GM20000 (cell line): ENCODE measurements around the gene DHRS7.

Experiments used
- DNase-seq: peaks from one replicate; pipeline ENCODE4 v3.0.0; 2012; ENCODE audit warnings: low spot score
- CTCF ChIP-seq: IDR thresholded peaks from 2 replicates; pipeline ENCODE4 v1.5.1; 2012; ENCODE audit warnings: mild to moderate bottlenecking, control low read depth; ENCODE audit errors: extremely low read depth, missing control alignments

Gene DHRS7

GRCh38 chr14:60125918-60126317 is 39.3 kb downstream of the DHRS7 start:
- no peak for TF ChIP-seq CTCF
- DNase-seq, result no peak

GRCh38 chr14:60116181-60116580 is 49.0 kb downstream of the DHRS7 start:
- no peak for TF ChIP-seq CTCF
- no peak for DNase-seq

- TF ChIP-seq CTCF, result no peak
- DNase-seq, result no peak
Measured at GRCh38 chr14:60114881-60115280, 50.3 kb downstream of the DHRS7 start.

GRCh38 chr14:60111732-60112131 is 53.5 kb downstream of the DHRS7 start:
- peak; percentile 12 for DNase-seq
- TF ChIP-seq CTCF, result no peak

- DNase-seq, result no peak
- no peak for TF ChIP-seq CTCF
Measured at GRCh38 chr14:60107477-60107876, 57.7 kb downstream of the DHRS7 start.

GRCh38 chr14:60106339-60106738 is 58.9 kb downstream of the DHRS7 start:
- DNase-seq, result no peak
- TF ChIP-seq CTCF, result no peak

GRCh38 chr14:60102389-60102788 is 62.8 kb downstream of the DHRS7 start:
- no peak for TF ChIP-seq CTCF
- no peak for DNase-seq
